ENCODE results near the gene SLC1A2.

Gene SLC1A2

DNA sequence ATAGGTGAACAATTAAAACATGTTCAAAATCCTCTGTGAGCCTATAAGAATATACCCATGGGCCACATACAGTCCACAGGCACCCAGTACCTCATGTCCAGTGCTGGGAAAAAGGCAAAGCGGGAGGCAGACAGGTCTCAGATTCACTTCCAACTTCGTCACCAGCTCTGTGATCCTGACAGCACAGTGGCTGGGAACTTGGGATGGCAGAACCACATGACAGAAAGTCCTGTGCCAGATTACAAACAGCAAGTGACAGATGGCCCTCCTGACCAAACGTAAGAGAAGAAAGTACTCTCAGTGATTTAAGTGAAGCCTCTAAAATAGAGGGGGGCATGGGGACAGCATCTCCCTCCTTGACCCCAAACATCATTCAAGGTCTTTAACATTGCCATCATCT lies 5.8 kb downstream of the SLC1A2 start:
- DNase-seq (ENCODE audit: low spot score), result no peak

DNA sequence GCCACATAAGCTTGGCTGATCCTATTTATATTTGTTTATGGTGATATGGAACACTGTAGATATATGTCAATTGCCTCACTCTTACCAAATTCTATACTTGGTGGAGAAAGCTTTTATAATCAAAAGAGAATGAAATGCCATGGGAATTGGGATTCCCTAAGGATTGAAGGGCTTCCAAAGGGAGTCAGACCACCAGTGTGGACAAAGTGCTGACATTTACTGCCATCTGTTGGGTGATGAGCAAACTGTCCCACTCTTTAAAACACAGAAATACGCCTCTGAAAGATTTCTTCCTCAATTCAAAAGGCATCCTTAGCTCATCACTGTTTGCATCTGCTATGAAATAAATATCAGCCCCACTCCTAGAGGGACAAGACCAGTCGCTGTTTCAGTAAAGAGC lies 7.1 kb downstream of the SLC1A2 start:
- peak; percentile 51 for DNase-seq (ENCODE audit: low spot score)

DNA sequence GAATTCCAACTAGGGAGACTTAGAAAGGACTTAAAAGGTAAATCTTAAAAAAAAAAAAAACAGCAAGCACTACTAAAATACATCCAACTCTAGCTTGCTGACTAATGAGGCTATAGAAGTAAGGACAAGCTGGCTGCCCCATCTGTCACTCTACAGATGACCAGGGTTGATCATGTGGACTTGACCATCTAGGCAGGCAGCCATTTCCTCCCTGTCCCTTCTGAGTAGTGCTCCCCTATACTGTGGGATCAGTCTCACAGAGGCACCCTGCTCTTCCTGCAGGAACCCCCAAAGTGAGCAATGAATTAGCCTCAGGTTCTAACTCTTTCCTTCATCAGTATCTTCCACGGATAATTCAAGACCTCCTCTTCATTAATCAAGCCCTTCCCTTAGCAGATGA lies 12.3 kb downstream of the SLC1A2 start:
- no peak for DNase-seq (ENCODE audit: low spot score)

DNA sequence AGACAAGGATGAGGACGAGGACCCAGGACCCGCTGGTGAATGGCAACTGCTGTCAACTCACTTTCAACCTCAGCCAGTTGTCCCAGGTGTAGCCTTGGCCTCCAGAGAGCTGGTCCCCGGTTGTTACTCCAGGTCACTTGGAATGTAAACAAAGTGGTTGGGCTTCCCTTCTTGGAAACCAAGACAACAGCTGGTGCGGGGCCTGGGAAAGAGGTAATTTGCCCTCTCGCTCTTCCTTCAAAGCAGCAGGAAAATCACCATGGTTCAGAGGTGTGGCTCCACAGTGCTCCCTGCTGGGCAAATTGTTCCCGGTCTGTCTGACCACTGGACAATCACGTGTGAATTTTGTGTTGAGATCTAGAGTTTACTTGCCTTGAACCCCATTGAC lies 15.0 kb downstream of the SLC1A2 start:
- peak; percentile 66 for DNase-seq (ENCODE audit: low spot score)

DNA sequence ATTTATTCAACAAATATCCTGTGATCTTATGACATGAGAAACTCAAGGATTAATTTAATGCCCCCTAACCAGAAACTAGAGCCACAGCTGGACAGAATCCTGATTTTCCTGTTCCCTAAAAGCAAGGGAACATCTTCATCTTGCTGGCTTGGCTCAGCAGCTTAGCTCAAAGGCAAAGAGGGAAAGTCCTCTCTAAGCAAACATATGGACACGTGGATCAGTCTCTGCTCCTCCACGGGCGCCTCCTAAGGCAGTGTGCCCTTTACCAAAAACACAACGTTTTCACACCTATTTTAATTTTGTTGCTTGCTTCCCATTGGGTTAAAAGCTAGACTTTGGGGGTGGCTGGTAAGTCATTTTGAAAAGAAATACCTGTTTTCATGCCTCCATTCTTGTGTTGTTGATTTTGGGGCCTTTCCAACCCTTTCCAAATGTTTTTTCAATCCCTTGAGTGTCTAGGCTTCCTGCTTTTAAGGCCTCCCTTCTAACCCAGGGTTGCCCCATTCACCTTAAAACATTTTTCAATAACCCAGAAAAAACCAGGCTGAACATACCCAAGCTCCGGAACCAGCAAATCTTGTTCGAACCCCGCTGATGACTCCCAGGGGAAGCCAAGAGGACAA lies 15.5 kb downstream of the SLC1A2 start:
- DNase-seq (ENCODE audit: low spot score), result no peak

- no peak for DNase-seq (ENCODE audit: low spot score)
Measured at GRCh38 chr11:35402751-35403660, 16.4 kb downstream of the SLC1A2 start.

DNA sequence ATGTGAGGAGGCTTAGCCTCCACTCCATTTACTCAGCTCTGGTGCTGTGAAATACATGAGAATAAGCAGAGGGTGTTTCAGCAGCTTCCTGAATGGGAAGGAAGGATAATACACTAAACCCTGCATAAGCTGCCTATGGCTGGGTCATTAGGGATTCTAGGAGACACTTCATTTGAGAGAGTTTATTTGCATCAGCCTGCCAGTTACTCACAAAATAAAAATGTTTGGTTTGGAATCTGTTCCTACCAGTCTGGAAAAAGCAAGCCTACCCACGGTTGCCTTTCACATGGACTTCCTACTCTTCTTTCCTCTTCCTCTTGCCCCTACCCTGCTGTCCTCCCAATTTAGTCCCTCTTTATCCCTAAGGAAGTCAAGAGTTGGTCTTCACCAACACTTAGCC lies 20.5 kb downstream of the SLC1A2 start:
- no peak for DNase-seq (ENCODE audit: low spot score)

- DNase-seq (ENCODE audit: low spot score), result no peak
Measured at GRCh38 chr11:35394941-35395340, 24.4 kb downstream of the SLC1A2 start.

DNA sequence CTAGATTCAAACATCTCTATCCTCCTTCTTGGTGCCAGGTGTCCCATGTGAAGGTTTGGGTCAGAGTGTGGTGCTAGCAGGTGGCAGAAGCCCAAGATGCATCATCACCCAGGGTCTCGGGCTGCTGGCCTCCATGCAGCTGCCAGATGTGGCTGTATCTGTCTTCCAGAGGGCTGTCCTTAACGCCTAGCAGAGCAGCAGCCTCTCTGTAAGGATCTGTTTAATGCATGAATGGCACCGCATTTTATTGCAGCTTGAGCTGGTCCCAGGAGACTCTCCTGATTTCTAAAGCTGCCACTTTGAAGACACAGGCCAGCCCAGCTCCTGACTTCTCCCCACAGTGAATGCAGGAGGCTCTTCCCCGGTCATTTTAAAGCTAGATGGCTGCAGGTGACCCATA lies 26.3 kb downstream of the SLC1A2 start:
- DNase-seq (ENCODE audit: low spot score), result no peak

- DNase-seq (ENCODE audit: low spot score), result peak; percentile 87
Measured at GRCh38 chr11:35391922-35392688, 27.3 kb downstream of the SLC1A2 start.

DNA sequence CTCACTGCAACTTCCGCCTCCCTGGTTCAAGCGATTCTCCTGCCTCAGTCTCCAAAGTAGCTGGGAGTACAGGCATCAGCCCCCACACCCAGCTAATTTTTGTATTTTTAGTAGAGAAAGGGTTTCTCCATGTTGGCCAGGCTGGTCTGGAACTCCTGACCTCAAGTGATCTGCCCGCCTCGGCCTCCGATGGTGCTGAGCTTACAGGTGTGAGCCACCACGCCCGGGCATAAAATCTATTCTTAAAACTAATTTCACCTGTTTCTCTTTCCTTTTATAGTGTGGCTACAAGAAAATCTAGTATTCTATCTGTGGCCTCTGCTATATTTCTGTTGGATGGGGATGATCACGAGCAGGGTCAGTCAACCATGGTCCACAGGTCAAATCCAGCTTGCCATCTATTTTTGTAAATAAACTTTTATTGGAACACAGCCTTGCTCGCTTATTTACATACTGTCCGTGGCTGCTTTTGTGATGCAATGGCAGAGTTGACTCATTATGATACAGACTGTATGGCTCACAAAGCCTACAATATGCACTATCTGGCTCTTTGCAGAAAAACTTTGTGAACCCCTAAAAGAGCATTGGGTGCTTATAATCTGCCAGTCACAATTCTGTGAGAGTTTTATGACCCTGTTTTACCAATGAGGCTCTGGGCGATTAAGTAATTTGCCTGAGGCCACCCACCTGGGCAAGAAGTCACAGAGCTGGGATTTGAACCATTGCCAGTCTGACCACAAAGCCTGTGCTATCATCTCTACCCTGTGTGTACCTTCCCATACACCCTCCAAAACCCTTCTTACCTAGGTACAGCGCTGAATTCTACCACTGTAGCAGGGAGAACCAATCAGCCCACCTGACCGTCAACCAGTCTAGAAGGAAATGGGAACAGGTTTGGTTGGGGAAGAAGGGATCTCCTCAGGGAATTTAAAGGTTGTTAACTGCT lies 28.3 kb downstream of the SLC1A2 start:
- DNase-seq (ENCODE audit: low spot score), result no peak

DNA sequence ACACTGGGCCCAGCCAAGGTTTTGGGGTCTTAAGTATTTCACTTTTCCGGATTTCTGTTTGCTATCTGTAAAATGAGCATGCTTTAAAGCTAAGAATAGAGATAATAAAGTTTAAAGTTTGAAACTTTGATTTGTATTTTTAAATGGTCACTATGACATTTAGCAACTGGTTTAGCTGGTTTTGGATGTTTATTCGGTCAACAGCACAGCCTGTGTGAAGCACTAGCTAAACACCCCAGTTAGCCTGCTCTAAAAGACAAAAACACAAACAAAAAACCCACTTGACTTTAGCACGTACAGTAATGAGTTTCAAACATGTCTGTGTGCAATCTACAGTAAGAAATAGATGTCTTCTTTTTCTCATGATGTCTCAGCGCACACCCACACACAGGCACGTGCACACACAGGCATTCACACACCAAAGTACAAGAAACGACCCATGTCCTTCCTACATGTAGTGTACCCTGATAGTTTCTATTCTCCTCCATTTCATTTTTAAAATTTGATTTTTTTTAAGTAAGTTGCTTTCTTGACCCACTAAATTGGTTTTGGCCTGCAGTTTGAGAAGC lies 29.4 kb downstream of the SLC1A2 start:
- no peak for DNase-seq (ENCODE audit: low spot score)

DNA sequence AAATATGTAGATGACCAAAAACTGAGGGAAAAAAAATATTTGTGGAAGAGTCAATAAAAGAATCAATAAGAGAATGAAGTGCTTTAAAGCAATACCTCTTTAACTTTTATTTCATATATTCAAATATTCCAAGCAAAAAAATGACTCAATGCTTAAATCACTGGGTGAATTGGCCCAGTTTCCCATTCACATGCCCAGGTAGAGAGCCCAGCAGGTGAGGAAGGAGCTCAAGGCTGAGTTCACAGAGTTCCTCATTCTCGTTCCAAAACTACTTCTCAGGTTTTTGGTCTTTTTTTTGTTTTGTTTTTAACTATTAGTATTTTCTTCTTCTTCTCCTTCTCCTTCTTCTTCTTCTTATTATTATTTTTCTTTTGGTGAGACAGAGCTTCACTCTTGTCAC lies 30.2 kb downstream of the SLC1A2 start:
- DNase-seq (ENCODE audit: low spot score), result no peak

DNA sequence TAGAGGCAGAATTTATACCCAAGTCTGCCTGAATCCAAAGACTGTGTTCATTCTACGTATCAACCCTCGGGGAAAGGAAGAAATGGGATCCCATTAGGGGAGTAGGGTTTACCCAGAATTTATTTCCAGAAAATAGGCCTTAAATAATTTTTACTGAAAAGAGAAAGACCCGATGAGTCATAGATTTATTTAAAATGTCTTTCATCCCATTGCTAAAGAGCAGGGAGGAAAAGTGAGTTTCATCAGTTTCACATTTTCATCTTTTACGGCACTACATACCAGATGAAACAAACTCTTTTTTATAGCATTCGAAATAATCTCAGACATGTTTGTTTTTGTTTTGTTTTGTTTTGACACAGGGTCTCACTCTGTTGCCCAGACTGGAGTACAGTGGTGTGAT lies 31.3 kb downstream of the SLC1A2 start:
- no peak for DNase-seq (ENCODE audit: low spot score)

DNA sequence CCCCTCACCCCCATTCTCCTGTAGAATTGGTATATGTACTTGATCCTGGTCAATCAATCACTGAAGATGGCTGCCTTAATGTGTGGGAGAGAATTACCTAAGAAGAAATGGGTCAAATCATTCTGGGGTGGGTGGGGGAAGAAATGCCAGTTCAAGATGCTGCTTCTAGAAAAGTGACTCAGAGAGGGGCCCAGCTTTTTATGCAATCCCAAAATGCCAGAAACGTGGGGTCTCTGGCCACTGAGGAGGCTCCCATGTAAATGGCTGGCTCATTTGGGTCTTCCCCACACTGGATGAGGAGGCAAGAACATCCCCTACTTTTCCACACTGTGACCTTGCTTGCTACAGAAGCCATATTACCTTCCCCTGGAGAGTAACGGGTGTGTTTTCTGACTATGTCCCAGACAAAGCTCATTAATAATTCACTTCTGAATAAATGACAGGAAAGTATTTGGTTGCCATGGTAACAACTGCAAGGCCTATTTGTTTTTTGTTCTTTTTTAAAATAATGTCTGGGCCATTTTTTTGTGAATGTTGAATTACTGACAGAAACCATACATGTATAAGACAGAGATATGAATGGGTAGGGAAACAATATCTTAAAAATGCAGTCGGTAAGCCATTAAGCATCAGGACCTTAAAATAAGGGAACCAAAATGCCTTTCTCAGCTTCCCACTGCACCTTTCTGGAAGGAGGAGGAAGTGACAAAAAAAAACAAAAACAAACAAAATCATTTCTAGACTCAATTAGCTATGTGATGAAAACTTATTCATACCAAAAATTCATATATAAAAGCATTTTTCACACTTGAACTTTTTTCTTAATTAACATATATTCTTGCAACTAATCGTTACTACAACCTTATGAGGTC lies 32.0 kb downstream of the SLC1A2 start:
- DNase-seq (ENCODE audit: low spot score), result no peak

- no peak for DNase-seq (ENCODE audit: low spot score)
Measured at GRCh38 chr11:35383953-35384352, 35.4 kb downstream of the SLC1A2 start.

- DNase-seq (ENCODE audit: low spot score), result no peak
Measured at GRCh38 chr11:35381709-35382322, 37.5 kb downstream of the SLC1A2 start.

- no peak for DNase-seq (ENCODE audit: low spot score)
Measured at GRCh38 chr11:35380603-35381002, 38.8 kb downstream of the SLC1A2 start.

GRCh38 chr11:35377262-35377661 lies 42.1 kb downstream of the SLC1A2 start:
- DNase-seq (ENCODE audit: low spot score), result no peak

DNA sequence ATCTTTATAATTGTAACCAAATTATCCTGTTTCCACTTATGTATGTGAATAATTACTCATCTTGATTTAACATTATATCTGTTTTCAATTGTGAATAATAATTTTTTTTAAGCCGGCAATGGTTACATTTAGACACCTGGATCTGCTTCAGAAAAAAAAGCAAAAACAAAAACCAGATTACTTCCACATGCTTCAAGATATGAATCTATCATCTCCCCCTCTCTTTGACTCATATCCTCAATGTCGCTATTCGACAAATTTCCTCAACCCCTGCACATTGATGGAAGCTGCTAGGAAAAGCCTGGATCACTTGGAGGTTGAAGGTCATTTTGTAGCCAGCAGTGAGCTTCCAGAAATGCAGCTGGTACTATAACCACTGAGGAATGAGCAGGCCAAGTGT lies 42.7 kb downstream of the SLC1A2 start:
- DNase-seq (ENCODE audit: low spot score), result no peak

Data from iPS-NIHi11 (cell line).